ENCODE data around the gene MAG.
A peak's percentile ranks its signal among the peaks of the same experiment; 100 is the strongest.

The MAG gene

GRCh38 chr19:35344511-35345031, 52.6 kb downstream of the MAG start:
- intact Hi-C loops (cut with DNase I; ENCODE audit: low total_unique reads): no loop called here
- Histone ChIP-seq H3K4me1 (no peaks in the 10 kb centered on the region), H3K27ac (no peak overlapping the region), H3K4me3 (no peak overlapping the region), H3K27me3 (peaks cover 0 to 8% of the 10 kb centered on the region in 2 donors), H3K36me3 (no peaks in the 10 kb centered on the region), H3K9me3 (no peaks in the 10 kb centered on the region)
- DNase-seq: peak in 1 of 2 donors; percentile 35
- TF ChIP-seq CTCF (IDR thresholded peaks at IDR 0.05): no peak

- peak in 1 of 2 donors; percentile 31 for DNase-seq
- no peaks in the 10 kb centered on the region for H3K36me3 ChIP-seq
- intact Hi-C loops (cut with DNase I; ENCODE audit: low total_unique reads): no loop called here
Observed at GRCh38 chr19:35345671-35346111, 53.7 kb downstream of the MAG start.

GRCh38 chr19:35346193-35347052, 54.5 kb downstream of the MAG start:
- intact Hi-C loops (cut with DNase I; ENCODE audit: low total_unique reads): no loop called here
- Histone ChIP-seq H3K4me3 (no peak overlapping the region), H3K4me1 (no peaks in the 10 kb centered on the region), H3K9me3 (no peaks in the 10 kb centered on the region), H3K27me3 (peaks cover 0 to 24% of the 10 kb centered on the region in 2 donors), H3K36me3 (no peaks in the 10 kb centered on the region), H3K27ac (no peak overlapping the region)
- peak in 1 of 2 donors; percentile 54 for DNase-seq
- TF ChIP-seq CTCF (IDR thresholded peaks at IDR 0.05): no peak

More at GRCh38 chr19:35345671-35346111, 53.7 kb downstream of the MAG start:
- Histone ChIP-seq H3K4me1 (no peaks in the 10 kb centered on the region), H3K27me3 (peaks cover 0 to 18% of the 10 kb centered on the region in 2 donors), H3K4me3 (no peak overlapping the region), H3K27ac (no peak overlapping the region), H3K9me3 (no peaks in the 10 kb centered on the region)
- no peak for TF ChIP-seq CTCF (IDR thresholded peaks at IDR 0.05)

- H3K27ac ChIP-seq: no peak within 1 kb of the TSS
- H3K27me3 ChIP-seq: peaks cover 0 to 34% of the 10 kb centered on the region in 2 donors
- H3K4me3 ChIP-seq: no peak within 1 kb of the TSS
- TF ChIP-seq CTCF (IDR thresholded peaks at IDR 0.05): no peak
- no peaks in the 10 kb centered on the region for H3K4me1 ChIP-seq
- H3K9me3 ChIP-seq: no peaks in the 10 kb centered on the region
- intact Hi-C loops (cut with DNase I; ENCODE audit: low total_unique reads): no loop called here
- DNase-seq: peak; percentile 29 to 48
- no peaks in the 10 kb centered on the region for H3K36me3 ChIP-seq
Observed at GRCh38 chr19:35347171-35347929, 55.4 kb downstream of the MAG start, which contains the start of gene FFAR1. Gene FFAR1, plus strand, starts transcription at chr19:35347902. Its CDS starts 3,650 bp downstream, at chr19:35351552.

GRCh38 chr19:35347930-35348298, 56.0 kb downstream of the MAG start:
- H3K4me3 ChIP-seq: no peak overlapping the region
- no peak for DNase-seq
- H3K4me1 ChIP-seq: no peaks in the 10 kb centered on the region
- no peaks in the 10 kb centered on the region for H3K9me3 ChIP-seq
- H3K27ac ChIP-seq: no peak overlapping the region
- no peaks in the 10 kb centered on the region for H3K36me3 ChIP-seq
- no peak for TF ChIP-seq CTCF (IDR thresholded peaks at IDR 0.05)
- H3K27me3 ChIP-seq: peaks cover 0 to 37% of the 10 kb centered on the region in 2 donors
- intact Hi-C loops (cut with DNase I; ENCODE audit: low total_unique reads): no loop called here
